Progenitor cell of endocrine pancreas (in vitro differentiated cells): Measurements from ENCODE around the gene GOLGA6A. TPM values are rescaled to one million over a fixed set of nuclear protein-coding genes. Genes with fewer than 3 reads are reported as not detected.

Experiments
- DNase-seq: peaks from one replicate; pipeline ENCODE4 v3.0.0; 2021; ENCODE audit warnings: low spot score; ENCODE audit not compliant: unreplicated experiment
- H3K27ac Mint-ChIP-seq: 2 replicates; pipeline ENCODE4 v1.8.0; 2021; ENCODE audit warnings: mild to moderate bottlenecking, moderate library complexity, mixed read lengths
- H3K27me3 Mint-ChIP-seq: 2 replicates; pipeline ENCODE4 v1.8.0; 2021; ENCODE audit warnings: mixed read lengths
- H3K36me3 Mint-ChIP-seq: 2 replicates; pipeline ENCODE4 v1.8.0; 2022; ENCODE audit warnings: mixed read lengths; ENCODE audit not compliant: insufficient read depth
- H3K4me1 Mint-ChIP-seq: 2 replicates; pipeline ENCODE4 v1.8.0; 2021; ENCODE audit warnings: low read depth, mixed read lengths
- H3K4me3 Mint-ChIP-seq: 2 replicates; pipeline ENCODE4 v1.8.0; 2021; ENCODE audit warnings: low read depth, mild to moderate bottlenecking, moderate library complexity, mixed read lengths
- H3K9me3 Mint-ChIP-seq: 2 replicates; pipeline ENCODE4 v1.8.0; 2021; ENCODE audit warnings: low read depth, mixed read lengths
- total RNA-seq: library from RNA; stranded (reverse); gene quantifications from 2 replicates; pipeline ENCODE4 v1.2.1, GENCODE V29; 2021
- TF ChIP-seq, protein P1 (sequence below): fragments of 200-600 bp; sonication (generic); IDR thresholded peaks from one replicate; pipeline ENCODE4 v1.5.0; 2021; ENCODE audit warnings: antibody characterized with exemption, mild to moderate bottlenecking; ENCODE audit not compliant: unreplicated experiment

Gene GOLGA6A
- total RNA-seq, 1 donor from 2014 or later, result 0.89 TPM

DNA sequence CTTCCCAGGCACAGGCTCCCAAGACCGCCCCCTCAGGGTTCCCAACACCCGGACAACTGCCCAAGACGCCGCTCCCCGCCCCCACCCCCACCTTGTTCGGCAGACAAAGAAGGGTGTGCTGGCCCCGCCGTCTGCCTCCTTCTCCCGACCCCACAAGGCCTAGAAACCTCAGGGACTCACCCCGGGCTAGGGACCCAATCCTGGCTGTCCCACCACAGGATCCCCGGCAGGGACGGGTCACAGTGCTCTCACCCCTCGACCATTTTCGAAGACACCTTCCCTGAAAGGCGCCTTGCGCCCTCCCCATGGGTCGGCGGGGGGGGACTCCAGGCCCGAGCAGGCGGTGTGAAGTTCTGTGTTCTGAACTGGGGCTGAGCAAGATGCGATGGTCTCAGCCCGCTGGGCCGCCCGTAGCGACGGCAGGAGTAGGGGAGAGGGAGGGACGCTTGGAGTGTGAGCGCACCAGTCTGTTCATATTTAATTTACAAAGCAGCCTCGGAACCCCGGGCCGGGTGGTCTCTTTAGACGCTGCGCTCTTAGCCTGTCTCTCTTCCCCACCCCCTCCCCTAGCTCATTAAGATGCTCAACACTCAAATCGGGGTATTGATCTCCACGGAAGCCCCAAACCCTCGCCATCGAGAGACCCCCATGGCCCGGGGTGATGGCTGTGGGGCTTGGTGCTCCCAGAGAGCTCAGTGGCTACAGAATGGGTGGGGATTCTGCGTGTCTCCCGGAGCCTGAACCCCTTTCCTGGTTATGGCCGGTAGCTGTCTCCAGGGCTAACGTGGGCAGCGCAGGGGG is 46.6 kb upstream of the GOLGA6A start:
- H3K36me3 Mint-ChIP-seq, result no peaks in the 10 kb centered on the region
- TF ChIP-seq, protein P1, sequence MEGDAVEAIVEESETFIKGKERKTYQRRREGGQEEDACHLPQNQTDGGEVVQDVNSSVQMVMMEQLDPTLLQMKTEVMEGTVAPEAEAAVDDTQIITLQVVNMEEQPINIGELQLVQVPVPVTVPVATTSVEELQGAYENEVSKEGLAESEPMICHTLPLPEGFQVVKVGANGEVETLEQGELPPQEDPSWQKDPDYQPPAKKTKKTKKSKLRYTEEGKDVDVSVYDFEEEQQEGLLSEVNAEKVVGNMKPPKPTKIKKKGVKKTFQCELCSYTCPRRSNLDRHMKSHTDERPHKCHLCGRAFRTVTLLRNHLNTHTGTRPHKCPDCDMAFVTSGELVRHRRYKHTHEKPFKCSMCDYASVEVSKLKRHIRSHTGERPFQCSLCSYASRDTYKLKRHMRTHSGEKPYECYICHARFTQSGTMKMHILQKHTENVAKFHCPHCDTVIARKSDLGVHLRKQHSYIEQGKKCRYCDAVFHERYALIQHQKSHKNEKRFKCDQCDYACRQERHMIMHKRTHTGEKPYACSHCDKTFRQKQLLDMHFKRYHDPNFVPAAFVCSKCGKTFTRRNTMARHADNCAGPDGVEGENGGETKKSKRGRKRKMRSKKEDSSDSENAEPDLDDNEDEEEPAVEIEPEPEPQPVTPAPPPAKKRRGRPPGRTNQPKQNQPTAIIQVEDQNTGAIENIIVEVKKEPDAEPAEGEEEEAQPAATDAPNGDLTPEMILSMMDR, result no peak
- no peak overlapping the region for H3K27ac Mint-ChIP-seq
- no peaks in the 10 kb centered on the region for H3K9me3 Mint-ChIP-seq
- DNase-seq, result no peak
- no peak overlapping the region for H3K4me3 Mint-ChIP-seq
- H3K27me3 Mint-ChIP-seq, result peaks cover 90% of the 10 kb centered on the region
- peaks cover 5% of the 10 kb centered on the region for H3K4me1 Mint-ChIP-seq

- TF ChIP-seq, protein P1, result no peak
- H3K27me3 Mint-ChIP-seq, result peaks cover 93% of the 10 kb centered on the region
- DNase-seq, result no peak
- no peak overlapping the region for H3K27ac Mint-ChIP-seq
- H3K4me1 Mint-ChIP-seq, result peaks cover 5% of the 10 kb centered on the region
- no peaks in the 10 kb centered on the region for H3K9me3 Mint-ChIP-seq
- peak overlapping the region; percentile 57 for H3K4me3 Mint-ChIP-seq
- no peaks in the 10 kb centered on the region for H3K36me3 Mint-ChIP-seq
Measured at GRCh38 chr15:74127954-74128784, 45.8 kb upstream of the GOLGA6A start.

DNA sequence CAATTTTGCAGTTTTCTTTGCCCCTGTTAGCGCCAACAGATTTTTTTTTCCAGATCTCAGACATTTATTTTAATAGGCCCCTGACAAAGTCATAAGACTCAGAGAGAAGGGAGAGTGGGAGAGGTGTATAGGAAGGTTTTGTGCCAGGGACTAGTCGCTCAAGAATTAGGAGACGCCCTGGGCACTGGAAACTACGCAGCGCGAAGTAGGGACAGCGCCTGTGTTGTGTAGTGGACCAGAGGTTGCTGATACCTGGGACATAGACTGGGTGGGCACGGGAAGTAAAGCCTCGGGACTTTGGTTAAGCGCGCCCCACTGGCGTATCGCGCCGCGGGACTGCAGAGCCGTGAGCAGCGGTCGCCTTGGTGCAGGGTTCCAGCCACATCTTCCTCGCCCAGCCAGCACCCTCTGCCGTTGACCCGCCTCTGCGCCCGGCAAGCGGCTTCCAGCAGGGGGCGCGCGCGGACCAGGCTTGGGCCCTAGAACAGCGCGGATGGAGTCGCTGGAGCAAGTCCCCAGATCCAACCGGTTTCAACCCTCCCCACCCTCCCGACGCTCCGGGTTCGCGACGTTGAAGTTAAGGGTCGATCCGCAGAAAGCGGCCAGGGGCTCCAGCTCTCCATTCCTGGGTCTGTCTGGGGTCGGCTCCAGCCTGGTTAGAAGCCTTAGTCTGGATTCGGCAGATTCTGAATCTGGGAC is 45.1 kb upstream of the GOLGA6A start:
- Mint-ChIP-seq H3K4me3 (no peak overlapping the region), H3K27ac (no peak overlapping the region), H3K27me3 (peaks cover 93% of the 10 kb centered on the region), H3K9me3 (no peaks in the 10 kb centered on the region), H3K4me1 (peaks cover 5% of the 10 kb centered on the region), H3K36me3 (no peaks in the 10 kb centered on the region)
- TF ChIP-seq, protein P1, result peak; percentile 99
- DNase-seq, result peak; percentile 95

DNA sequence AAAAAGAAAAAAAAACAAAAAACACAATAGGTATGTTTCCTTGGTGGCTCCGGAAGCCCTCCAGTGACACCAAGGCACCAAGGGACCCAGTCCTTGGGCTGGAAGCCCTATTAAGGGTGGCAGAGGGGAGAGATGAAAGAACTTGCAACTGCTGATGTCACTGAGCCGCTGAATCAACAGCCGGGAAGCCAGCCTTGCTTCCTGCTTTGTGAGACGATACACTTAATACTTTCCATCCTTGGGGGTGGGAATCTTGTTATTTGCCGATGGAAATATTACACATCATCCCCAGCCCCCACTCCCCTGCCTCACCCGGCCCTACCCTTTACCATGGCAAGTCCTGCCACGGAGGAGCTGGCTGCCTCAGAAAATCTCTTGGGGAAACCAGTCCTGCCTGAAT is 42.4 kb upstream of the GOLGA6A start:
- no peak for DNase-seq
- Mint-ChIP-seq H3K4me1 (peaks cover 4% of the 10 kb centered on the region), H3K9me3 (no peaks in the 10 kb centered on the region), H3K27ac (no peak overlapping the region), H3K27me3 (peaks cover 89% of the 10 kb centered on the region), H3K4me3 (no peak overlapping the region), H3K36me3 (no peaks in the 10 kb centered on the region)
- TF ChIP-seq, protein P1, result no peak

- TF ChIP-seq, protein P1, result no peak
- no peaks in the 10 kb centered on the region for H3K4me1 Mint-ChIP-seq
- peaks cover 84% of the 10 kb centered on the region for H3K27me3 Mint-ChIP-seq
- no peak overlapping the region for H3K4me3 Mint-ChIP-seq
- H3K9me3 Mint-ChIP-seq, result no peaks in the 10 kb centered on the region
- no peaks in the 10 kb centered on the region for H3K36me3 Mint-ChIP-seq
- no peak overlapping the region for H3K27ac Mint-ChIP-seq
- DNase-seq, result no peak
Measured at GRCh38 chr15:74124196-74124595, 41.8 kb upstream of the GOLGA6A start.
